Mammary epithelial cell (primary cell): ENCODE data around the gene YWHAH.

ENCODE experiments used
- CTCF ChIP-seq, 2 donors: IDR thresholded peaks in 1 of 2; conservative IDR thresholded peaks in 1 of 2; 2 replicates each; pipeline ENCODE4 v1.5.1; 2011 to 2012; ENCODE audit warnings: inconsistent platforms in 2 of 2, low read length in 2 of 2, mild to moderate bottlenecking in 2 of 2, control low read depth in 1 of 2, low read depth in 1 of 2; ENCODE audit not compliant: insufficient read depth in 1 of 2; ENCODE audit errors: extremely low read depth in 1 of 2
- EZH2 ChIP-seq: IDR thresholded peaks from 2 replicates; pipeline ENCODE4 v1.6.1; 2012; ENCODE audit warnings: low read length, inconsistent platforms, borderline replicate concordance

GRCh38 chr22:31929167-31929930 lies 15.0 kb upstream of the YWHAH start:
- no peak for TF ChIP-seq CTCF (conservative IDR thresholded peaks at IDR 0.05 in 1 of 2, IDR thresholded peaks at IDR 0.05 in 1 of 2; ENCODE audit: extremely low read depth in 1 of 2, insufficient read depth in 1 of 2, low read depth in 1 of 2, low read length in 2 of 2)
- TF ChIP-seq EZH2, result no peak
